VCaP (cell line): ENCODE measurements around the gene RSRC1.

Experiments
- H3K27ac ChIP-seq: fragments of 450-650 bp; 2 replicates; pipeline ENCODE4 v1.5.1; 2017
- TF ChIP-seq, protein P1 (sequence below): fragments of 450-650 bp; conservative IDR thresholded peaks from 2 replicates; pipeline ENCODE4 v1.5.1; 2017; ENCODE audit warnings: mild to moderate bottlenecking, moderate library complexity

RSRC1 gene

DNA sequence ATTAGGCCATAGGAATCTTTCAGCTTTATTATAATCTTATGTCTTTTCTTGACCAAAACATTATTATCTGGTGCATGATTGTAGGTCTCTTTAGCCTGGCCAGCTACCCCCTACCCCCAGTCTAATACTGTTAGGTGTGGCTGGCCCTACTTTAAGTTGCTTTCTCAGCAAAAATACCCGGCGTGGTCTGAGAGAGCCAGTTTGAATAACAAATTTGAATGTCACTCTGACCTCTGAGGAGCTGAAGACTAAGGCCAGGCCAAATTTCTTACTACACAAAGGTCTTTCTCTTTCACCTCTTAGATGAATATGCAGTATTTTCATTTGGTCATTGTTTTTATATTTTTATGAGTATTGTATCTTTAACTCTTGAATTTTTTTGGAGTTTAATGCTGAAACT is 272.6 kb downstream of the RSRC1 start:
- H3K27ac ChIP-seq: no peak overlapping the region
- TF ChIP-seq, protein P1, sequence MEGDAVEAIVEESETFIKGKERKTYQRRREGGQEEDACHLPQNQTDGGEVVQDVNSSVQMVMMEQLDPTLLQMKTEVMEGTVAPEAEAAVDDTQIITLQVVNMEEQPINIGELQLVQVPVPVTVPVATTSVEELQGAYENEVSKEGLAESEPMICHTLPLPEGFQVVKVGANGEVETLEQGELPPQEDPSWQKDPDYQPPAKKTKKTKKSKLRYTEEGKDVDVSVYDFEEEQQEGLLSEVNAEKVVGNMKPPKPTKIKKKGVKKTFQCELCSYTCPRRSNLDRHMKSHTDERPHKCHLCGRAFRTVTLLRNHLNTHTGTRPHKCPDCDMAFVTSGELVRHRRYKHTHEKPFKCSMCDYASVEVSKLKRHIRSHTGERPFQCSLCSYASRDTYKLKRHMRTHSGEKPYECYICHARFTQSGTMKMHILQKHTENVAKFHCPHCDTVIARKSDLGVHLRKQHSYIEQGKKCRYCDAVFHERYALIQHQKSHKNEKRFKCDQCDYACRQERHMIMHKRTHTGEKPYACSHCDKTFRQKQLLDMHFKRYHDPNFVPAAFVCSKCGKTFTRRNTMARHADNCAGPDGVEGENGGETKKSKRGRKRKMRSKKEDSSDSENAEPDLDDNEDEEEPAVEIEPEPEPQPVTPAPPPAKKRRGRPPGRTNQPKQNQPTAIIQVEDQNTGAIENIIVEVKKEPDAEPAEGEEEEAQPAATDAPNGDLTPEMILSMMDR: no peak

DNA sequence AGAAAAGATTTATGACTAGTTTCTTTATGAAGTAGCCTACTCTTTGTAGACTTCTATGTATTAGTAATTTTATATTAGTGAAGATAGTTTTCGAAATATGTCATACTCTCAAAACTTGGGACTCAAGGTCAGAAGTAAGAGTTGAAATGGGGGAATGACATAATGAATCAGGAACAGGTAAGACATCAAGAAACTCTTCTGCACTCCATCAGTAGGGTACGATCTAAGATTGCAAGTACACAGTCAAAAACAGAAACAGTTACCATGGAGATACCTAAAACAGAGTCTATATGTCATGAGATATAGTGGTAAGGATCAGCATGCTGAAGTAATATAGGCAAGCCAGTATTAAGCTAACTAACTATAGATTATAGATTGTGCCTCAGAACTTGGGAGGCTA is 274.1 kb downstream of the RSRC1 start:
- H3K27ac ChIP-seq: no peak overlapping the region
- TF ChIP-seq, protein P1: no peak

DNA sequence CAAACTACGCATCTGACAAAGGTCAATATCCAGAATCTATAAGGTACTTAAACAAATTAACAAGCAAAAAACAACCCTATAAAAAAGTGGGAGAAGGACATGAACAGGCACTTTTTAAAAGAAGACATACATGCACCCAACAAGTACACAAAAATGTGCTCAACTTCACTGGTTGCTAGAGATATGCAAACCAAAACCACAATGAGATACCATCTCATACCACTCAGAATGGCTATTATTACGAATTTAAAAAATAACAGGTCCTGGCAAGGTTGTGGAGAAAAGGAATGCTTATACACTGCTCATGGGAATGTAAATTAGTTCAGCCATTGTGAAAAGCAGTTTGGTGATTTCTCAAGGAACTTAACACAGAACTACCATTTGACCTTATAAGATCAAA is 285.5 kb downstream of the RSRC1 start:
- no peak overlapping the region for H3K27ac ChIP-seq
- TF ChIP-seq, protein P1: no peak

DNA sequence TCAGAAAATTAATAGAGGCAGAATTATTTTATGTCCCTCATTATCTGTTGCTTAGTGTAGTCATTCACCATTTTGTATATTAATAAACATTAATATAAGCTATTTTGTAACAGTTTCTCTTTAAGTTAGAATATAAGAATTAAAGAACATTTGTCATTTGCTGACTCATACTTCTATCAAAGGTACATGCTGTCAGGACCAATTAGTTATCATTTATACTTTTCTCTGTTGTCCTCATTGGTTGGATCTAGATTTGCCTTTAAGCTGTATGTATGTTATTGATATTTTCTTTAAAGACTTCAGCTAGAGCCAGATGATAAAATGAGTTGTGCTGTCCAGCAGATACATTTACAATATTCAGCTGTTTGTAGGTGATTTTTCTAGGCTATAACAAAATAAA is 292.7 kb downstream of the RSRC1 start:
- no peak overlapping the region for H3K27ac ChIP-seq
- TF ChIP-seq, protein P1: no peak

DNA sequence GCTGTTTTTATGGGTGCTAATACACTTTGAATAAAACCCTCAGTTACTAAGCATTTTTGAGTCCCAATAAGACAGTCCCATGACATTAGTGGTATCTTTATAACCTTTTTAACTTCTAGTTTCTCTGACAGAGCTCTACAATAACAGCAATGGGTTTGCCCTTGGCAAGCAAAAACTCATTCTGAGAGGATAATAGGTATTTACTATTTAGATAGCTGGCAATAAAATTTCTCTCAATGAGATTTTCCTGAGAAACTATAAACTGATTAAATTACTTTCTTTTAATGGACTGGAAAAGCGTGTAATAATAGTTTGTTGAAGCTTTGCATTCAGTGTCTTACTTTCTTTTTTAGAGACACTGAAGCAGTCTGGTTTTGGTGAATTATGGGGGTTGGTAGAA is 293.1 kb downstream of the RSRC1 start:
- TF ChIP-seq, protein P1: no peak

DNA sequence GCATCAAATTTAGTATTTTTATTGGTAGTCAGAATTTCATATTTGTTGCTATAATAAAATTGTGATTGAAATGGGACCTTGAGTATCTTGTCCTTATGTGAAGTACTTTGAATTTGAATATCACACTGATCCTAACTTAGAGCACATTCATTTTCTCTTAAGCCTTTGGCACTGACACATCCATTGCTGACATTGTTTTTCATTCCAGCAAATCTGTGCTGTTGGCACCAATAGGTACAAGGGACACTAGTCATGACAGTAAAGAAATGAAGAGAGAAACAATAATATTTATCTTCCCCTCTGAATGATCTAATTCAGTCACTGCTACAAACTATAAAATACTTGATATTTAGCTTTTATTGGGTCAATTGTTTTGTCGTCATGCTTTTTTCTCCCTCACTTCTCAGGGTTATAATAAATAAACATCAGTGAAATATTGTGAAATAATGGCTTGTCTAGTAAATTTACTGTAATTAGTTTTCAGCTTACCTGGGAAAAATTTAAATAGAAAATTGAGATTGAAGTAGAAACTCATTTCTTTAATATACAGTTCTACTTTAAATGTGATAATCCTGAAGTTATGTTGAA is 294.3 kb downstream of the RSRC1 start:
- TF ChIP-seq, protein P1: no peak
- no peak overlapping the region for H3K27ac ChIP-seq

More for the DNA sequence above, 293.1 kb downstream of the RSRC1 start:
- no peak overlapping the region for H3K27ac ChIP-seq

DNA sequence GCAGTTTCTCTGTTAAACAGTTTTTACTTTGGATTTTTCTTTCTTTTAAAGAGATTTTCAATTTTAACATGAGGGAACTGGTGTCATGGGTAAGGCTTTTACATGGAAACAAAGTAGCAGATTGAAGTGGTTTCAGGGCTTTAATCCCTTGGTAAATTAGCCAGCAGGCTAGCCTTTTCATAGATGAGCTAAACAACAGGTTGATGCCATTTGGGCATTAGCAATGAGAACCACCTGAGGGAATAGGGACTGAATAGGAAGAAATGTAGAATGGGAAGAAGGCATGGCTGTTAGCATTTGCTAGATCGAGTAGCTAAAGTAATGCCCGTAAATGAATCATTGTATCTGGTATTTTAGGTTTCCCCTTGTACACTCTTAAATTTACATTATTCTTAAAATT is 295.6 kb downstream of the RSRC1 start:
- TF ChIP-seq, protein P1: no peak
- H3K27ac ChIP-seq: no peak overlapping the region
